Peyer's patch (tissue), 4 donors: ENCODE measurements around the gene SCP2.

Experiments used
- CTCF ChIP-seq, 6 experiments: fragments of 450-650 bp in 4 of 6; fragments of 200-600 bp in 2 of 6; sonication (generic) in 1 of 6; IDR thresholded peaks; one replicate each; pipeline ENCODE4 v1.5.1; 2017 to 2019; ENCODE audit warnings: antibody characterized with exemption in 6 of 6, mild to moderate bottlenecking in 3 of 6, moderate library complexity in 1 of 6
- POLR2A ChIP-seq, 2 donors: fragments of 450-650 bp; IDR thresholded peaks; one replicate each; pipeline ENCODE4 v1.5.1; 2017; ENCODE audit warnings: antibody characterized with exemption in 2 of 2, mild to moderate bottlenecking in 2 of 2, moderate library complexity in 2 of 2

- no peak for TF ChIP-seq POLR2A (IDR thresholded peaks at IDR 0.05)
- no peak for TF ChIP-seq CTCF (IDR thresholded peaks at IDR 0.05)
Measured at GRCh38 chr1:52913537-52913936, 13.5 kb upstream of the SCP2 start.
